Measurements from ENCODE around the gene GPR141.
"Not testable (repeated sequence)": the region's sequence is repeated elsewhere in the genome, so short reads cannot be mapped to it uniquely, and the experiment has no call there.

GPR141 gene

DNA sequence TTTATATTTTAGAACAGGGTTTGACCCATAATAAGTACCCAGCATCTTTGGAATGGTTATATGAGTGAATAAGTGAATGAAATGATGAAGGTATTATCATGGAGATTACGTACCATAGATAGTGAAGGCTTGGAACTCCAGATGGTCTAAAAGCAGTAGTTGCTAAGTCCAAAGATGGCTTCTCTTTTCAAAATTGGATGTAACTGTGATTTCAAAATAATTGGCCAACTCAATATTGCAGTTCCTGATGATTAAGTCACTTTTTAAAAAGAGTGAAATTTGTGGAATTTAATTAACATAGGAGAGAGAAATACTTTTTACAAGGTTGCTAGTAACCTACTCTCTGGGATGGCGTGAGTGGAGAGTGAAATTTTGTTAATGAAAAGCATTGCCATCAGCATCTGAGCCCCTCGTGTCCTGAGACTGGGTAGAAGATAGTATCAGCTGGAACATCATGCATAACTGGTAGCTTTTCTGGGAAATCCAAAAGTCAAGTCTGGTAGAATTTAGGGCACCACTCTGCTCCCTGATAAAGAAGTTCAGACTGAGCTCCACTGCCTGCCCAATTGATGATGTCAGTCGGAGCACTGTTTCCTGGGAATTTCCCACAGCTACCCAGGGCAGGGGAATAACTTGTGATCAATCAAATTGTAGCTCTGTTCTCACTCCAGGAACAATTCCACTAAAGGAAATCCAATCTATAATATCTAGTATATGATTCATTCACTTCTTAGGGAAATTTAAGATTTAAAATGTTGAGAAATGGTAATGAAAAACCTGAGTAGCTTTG, 3.2 kb downstream of the GPR141 start:
- no peak for DNase-seq (ENCODE audit: low read depth)

DNA sequence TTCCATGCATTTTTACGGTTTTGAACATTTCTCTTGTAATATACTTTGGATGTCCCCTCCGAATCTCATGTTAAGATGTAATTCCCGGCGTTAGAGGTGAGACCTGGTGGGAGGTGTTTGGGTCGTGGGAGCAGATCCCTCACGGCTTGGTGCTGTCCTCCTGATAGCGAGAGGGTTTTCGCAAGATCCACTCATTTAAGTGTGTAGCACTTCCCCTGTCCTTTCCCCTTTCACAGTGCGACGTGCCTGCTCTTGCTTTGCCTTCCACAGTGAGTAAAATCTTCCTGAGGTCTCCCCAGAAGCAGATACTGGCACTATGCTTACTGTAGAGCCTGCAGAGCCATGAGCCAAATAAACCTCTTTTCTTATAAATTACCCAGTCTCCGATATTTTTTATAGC, 6.6 kb downstream of the GPR141 start:
- no peak for DNase-seq (ENCODE audit: low read depth)

DNA sequence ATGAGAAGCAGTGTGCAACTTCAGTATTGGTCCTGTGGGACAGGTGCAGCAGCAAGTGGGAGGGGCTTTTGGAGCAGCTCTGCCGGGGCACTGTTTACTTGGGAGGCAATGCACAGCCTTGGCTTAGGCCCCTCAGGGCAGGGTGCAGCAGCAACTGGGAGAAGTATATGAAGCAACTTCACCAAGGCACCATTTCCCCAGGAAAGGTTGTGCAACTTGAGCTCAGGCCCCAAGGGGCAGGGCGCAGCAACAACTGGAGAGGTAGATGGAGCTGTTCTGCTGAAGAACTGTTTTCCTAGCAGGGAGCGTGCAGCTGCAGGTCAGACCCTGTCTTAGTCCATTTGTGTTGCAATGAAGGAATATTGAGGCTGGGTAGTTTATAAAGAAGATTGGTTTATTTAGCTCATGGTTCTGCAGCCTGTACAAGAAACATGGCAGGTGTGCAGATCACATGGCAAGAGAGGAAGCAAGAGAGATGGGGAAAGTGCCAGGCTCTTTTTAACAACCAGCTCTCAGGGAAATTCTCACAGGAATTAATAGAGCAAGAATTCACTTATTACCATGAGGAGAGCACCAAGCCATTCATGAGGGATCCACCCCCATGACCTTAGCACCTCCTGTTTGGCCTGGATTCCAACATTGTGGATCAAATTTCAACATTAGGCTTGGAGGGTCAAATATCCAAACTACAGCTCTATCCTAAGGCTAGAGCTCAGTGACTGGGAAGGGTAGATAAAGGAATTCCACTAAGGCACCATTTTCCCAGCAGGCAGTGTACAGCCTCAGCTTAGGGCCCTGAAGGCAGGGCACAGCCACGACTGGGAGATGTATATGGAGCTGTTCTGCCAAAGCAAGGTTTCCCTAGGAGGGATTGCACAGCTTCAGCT, 10.9 kb downstream of the GPR141 start:
- no peak for DNase-seq (ENCODE audit: low read depth)

DNA sequence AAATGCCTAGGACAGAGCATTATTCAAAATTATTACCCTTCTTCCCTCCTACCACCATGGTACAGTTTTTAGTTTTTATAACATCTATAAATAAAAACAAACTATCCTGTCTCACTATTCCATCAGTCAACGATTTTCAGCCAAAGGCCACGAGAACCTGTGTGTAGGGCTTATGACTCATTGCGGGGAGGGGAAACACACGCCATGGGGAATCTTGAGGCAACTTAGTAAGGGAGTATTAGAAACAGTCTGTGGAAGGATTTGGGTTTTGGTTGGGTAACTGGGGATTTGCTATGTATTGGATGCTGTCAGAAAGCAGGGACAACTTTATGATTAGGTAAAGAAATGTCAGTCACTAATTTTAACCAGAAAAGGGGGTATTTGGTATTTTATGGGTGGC, 14.7 kb downstream of the GPR141 start:
- no peak for DNase-seq (ENCODE audit: low read depth)

DNA sequence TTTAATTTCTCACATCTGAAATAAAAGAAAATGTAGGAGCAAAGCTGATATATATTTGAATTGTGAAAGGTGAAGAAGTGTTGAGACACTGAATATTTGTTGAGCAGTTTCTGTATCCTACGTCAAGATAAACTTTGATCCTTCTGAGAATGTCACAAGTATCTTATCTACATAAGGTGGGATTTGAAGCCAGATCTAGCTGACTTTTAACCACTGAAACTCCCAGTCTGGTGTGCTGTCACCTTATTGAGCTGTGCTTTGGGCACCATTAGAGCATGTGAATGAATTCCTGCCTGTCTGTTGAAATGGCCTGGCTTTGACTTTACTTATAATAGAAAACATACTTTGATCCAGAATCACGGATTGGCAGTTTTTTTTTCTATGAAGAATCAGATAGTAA, 15.2 kb downstream of the GPR141 start:
- no peak for DNase-seq (ENCODE audit: low read depth)

DNA sequence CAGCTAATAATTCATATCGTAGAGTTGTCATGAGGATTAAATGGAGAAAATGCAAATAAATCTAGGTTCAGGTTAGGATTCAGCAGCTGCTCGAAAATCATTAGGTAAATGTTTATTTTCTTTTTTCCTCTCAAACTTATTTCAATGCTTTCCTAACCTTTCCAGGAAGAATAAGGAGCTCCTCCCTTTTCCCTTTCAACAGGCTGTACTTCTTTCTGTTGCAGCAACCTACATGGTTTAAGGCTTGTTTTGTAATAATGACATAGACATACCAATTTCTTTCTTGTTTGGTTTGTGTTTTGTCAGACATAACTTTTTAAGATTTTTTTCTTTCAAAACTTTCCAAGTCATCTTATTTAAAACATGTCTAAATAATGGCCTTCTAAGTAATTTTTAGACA, 18.2 kb downstream of the GPR141 start:
- DNase-seq (ENCODE audit: low read depth), result no peak

DNA sequence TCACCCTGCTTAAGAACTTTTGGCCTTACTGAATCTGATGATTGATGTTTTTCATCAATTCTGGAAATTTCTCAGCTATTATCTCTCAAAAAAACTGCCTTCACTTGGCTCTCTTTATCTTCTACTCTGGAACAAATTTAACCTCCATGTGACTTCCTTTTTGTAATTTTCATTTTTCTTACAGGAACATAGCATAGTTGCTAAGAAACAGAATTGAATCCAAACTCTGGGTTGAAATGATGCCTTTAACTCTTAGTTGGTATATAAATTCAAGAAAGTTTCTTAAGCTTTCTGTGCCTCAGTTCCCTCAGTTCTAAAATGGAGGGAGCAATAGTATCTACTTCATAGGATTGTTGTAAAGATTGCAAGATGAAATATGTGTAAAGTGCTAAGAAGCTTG, 19.8 kb downstream of the GPR141 start:
- no peak for DNase-seq (ENCODE audit: low read depth)

DNA sequence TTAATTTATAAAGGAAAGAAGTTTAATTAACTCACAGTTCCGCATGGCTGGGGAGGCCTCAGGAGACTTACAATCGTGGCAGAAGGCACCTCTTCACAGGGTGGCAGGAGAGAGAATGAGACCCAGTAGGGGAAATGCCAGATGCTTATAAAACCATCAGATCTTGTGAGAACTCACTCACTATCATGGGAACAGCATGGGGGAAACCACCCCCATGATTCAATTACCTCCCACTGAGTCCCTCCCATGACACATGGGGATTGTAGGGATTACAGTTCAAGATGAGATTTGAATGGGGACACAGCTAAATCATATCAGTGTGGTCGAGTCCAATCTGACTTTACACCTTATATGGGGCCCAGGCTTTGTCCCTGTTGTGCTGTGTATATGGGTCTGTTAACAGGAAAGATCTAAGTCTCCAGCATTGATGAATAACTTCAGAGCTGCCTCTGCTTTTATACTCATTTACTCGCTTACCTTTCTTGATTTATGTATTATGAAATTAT, 20.8 kb downstream of the GPR141 start:
- not testable (repeated sequence) for DNase-seq (ENCODE audit: low read depth)

DNA sequence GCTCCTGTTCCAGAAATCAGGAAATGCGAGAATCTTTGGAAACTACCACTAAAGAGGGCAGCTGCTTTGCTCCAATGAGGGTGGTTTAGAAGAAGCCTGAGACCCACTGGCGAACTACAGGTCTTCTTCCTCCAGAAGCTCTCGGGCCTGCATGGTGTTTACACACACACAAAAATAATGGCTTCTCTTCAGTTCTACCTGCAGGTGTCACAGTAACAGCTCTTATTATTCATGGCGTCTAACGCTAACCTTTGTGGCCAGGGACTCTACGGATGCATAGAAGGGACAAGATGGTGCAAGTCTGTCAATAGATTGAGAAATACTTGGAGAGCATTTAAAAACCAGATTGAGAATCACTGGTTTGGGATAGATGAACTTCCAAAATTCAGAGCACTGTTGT, 22.4 kb downstream of the GPR141 start:
- DNase-seq (ENCODE audit: low read depth), result no peak

DNA sequence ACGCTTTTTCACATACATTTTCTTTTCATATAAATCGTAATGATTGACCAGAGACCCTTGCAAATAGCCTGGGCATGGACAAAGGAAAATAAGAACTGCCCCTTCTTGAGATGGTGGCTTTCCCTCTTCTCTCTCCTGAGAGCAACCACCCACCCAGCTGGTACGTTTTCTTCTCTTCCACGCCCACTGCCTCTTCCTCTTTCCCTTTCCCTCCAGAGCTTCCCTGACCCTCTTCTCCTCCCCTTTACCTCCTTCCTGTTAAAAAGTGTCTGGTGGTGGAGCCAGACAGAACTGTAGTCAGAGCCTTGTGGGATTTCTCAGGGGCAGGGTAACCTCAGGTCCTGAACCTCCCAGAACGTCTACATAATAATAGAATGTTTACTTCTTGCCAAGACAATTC, 23.2 kb downstream of the GPR141 start:
- no peak for DNase-seq (ENCODE audit: low read depth)

DNA sequence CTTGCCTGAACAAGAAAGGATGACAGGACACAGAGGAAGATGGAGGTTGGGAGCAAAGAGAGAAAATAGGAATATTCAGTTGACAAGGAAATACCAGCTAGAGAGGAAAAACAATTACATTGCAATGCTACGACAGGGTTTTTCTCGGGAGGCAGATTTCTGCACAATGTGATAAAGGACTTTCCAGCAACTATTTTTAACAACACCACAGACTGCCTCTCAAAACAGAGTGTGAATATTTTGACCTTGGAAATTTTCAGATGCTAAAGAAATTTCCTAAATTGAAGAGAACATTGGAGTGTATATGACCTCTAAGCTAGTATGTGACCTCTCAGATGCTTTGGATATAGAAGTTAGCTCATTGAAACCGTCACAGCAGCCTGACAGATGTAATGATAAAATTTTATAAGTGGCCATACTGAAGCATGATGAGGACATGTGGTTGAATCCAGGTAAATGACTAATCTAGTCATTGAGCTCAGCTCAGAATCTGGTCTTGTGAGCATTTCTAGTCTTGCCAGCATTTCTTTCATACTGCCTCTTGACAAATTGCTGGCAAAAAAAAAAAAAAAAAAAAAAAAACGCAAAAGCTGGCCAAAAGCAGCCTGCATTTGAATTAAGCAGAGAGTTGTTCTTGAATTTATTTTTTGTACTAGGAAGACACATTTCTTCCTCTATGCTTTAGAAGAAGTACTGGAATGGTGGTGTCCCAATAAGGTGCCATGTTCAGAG, 24.4 kb downstream of the GPR141 start:
- DNase-seq (ENCODE audit: low read depth), result no peak

DNA sequence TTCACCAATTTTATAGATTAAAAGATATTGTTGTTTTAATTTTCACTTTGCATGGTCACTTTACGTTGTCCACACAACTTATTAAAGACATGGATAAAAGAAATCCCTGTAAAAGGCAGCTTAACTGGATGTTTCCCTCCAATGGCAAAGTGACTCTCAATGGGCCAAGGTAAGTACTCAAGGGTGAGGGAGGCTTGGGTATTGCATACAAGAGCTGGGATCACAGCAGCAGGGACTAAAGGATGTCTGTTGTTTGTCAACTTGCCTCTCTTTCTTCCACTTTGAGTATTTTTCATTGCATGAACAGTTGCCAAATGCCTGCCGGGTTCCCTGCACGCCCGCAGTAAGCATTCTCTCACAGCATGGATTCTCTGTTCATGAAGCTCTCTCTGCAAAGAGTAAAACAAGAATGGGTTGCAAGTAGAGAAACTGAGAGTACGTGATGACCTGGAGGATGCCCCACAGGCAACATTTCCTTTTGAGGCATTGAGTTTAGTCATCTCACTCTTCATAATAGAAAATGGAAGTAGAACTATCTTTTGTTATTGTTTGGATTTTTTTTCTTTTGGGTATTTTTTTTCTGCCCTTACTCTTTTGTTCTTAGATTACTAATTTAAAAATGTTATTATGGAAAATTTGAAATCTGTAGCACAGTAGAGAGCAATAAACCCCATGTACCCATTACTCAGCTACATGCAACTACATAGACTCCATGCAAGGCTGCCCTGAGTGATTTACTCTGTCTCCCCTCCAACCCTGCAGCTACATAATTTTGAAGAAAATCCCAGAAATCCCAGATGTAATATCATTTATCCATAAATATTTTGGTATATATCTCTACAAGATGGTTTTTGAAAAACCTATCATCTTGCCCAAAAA, 26.3 kb downstream of the GPR141 start:
- DNase-seq (ENCODE audit: low read depth), result no peak

DNA sequence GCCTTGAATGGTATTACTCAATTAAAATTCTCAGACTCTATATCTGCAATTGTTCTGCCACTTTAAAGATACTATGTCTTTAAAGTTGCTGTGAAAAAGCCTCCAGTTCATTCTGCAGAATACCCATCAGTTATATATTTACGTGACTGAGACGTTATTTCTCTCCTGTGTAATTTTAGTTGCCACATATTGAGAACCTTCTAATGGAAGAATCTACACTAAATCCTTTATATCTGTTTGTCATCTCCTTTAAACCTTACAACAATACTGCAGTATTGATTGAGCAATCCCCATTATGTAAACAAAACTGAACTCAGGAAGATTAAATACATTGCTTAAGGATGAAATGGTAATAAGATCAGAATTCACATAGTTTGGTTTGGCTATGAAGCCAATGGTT, 30.0 kb downstream of the GPR141 start:
- DNase-seq (ENCODE audit: low read depth), result no peak

DNA sequence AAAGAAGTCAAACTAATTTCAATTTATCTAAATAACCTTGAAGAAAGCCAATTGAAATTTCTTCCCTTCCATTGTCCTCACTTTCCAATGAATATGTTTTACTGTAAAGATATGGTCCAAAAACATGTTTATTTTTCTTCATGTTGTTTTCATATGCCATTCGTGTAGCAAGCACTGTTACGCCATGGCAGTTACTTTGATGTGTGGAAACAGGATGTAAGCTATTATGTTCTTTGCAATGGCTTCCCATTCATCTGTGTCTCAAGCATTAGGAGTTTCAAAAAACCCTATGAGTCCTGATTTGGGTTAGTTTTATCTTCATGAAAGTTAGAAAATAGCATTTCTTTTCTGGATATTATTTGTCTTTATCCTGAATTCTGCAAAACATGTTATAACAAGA, 31.0 kb downstream of the GPR141 start:
- DNase-seq (ENCODE audit: low read depth), result no peak

DNA sequence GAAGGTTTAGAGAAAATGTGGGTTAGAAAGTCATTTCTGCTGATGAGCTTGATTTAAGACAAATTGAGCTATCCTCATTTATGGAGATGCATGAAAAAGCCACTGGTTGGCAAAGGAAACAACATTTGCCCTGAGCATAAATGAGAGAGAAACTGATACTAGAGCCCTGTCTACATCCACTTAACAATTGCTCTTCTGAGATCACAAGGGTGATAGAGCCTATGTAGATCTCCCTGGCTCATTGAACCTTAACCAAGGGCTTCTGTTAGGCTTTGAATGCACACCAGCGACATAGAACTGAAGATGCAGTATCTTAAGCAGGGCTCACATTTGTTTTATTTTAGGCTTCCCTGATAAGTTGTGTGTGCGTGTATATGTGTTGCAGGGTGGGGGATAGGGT, 35.0 kb downstream of the GPR141 start:
- no peak for DNase-seq (ENCODE audit: low read depth)

DNA sequence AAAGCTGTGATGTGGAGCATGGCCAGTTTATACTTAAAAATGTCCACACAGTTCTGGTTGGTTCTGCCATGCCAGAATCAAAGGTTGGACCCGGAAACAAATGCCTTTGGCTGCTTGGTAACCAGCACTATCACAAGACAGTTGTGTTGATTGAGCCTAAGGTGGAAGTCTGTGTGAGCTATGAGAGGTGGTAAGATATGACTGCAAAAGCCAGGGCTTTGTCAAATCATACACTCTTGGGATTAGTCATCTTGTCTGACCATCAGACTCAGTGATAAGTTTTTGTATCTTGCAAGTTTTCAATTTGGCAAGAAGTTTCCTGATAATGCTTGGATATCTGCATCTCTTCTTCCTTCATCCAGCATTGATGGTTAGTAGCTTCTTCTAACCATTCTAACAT, 35.5 kb downstream of the GPR141 start:
- no peak for DNase-seq (ENCODE audit: low read depth)

DNA sequence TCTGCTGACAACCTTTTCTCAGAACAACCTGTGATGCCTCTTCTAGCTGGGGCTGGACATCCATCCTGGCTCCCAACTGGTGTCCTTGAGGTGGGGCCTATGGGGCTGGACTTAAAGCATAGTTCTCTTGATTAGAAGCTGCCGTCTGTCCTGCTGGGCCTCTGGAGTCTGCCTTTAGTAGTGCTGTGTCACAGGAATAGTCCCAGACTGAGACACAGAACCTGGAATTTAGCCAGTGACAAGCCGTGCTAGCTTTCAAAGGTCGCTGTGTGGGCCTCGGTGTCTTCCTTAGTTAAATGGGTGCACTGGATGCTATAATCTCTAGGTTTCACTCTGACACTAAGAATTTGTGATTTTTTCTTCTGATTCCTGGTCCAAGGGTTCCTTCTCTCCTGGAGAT, 41.2 kb downstream of the GPR141 start:
- DNase-seq (ENCODE audit: low read depth), result no peak

DNA sequence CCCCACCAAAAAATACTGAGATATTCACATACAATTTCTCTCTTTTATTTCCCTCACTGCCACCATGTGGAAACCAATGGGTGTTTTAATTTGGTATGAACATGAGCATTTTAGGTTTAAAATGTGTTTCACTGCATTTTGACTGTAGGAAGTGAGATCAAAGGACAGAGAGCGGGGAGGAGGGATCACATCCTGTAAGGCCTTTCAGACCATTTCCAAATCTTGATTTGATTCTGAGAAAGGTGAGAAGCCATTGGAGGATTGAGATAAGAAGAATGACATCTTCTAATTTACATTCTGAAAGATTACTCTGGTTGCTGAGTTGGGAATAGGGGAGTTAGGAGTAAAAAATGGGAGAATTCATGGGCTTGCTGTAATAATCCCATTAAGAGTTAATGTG, 42.5 kb downstream of the GPR141 start:
- no peak for DNase-seq (ENCODE audit: low read depth)

DNA sequence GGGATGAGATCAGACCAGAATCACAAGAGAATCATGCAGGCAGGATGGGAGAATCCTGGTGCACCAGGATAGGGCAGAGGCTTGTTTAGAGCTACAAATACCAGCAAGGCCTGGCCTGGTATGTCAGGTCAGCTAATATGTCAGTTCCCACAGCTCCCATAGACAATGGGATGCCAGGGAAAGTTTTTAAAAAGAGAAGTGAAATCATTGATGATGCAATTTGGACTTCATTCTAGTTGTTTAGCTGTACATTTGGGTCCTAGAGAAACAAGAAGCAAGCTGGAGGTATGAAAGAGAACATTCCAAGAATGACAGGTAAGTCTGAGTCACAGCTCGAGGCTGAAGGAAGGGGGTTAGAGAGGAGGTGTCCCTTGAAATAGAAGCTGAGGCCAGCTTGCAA, 45.2 kb downstream of the GPR141 start:
- no peak for DNase-seq (ENCODE audit: low read depth)

DNA sequence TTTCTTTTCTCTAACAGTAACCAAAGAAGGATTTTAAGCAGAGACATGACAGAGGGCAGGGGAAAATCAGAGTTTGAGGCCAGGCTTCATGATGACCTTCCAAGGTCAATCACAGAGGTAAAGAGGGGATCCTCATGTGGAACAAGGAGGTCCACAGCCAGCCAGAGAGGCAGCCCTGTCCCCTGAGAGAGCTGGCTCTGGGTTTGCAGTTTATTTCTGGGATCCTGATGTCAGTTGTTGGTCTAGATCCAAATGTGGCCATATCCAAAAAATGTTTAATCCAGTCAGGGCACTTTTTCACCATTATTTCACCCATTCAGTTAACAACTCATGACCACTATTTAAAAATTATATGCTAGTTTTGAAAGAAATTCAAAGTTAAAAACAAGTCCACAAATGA, 45.6 kb downstream of the GPR141 start:
- no peak for DNase-seq (ENCODE audit: low read depth)

DNA sequence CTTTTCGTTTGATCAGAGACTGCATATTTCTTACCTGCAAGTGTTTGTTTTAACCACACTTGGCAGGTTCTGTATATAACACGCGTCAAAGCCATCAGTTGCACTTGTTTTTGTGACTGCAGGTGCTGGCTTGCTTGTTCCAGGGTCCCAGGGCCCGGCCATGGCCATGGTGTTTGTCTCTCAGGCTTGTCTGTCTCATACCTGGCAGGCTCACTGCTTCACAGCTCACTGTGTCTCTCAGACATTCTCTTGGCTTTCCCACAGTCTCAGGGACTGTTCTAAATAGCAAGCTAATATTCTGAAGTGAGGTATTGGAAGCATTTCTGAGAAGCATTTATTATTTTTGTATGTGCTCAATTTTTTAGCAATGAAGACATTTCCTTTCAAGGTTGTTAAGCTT, 46.9 kb downstream of the GPR141 start:
- no peak for DNase-seq (ENCODE audit: low read depth)

DNA sequence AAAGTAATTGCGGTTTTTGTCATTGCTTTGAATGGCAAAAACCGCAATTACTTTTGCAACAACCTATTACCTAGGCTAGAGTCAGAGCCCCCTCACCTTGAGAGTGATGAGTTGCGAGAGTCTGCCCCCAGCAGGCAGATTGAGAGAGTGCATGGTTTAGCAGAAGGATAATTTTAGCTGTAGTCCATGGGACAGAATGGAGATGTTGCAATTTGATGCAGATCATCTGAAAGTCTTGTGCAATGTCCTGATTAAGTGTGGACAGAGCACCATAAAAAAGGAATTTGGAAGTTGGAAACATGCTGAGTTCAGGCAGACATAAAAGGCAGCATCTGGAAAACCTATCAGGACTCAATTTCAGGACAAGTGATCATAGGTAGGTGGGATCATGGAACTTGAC, 48.7 kb downstream of the GPR141 start:
- no peak for DNase-seq (ENCODE audit: low read depth)

Measured in T follicular helper cell (primary cell).